ENCODE data around the gene GRM1.

Gene GRM1

DNA sequence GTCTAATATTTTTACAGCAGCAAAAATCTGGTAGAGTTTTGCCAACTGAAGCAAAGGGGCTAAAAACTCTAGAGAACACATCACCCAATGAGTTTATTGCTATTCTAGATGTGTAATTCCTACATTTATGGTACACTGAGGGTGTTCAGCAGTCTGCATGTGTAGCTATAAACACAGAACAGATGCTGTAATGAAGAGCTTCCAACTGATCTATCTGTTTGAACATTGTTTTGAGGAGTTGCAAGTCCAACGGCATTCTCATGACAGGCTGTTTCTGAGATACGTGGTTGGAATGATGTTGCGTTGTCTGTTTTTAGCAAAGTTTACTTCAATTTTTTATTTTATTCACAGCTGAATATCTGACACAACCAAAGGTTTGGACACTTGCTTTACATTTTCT is 373.6 kb downstream of the GRM1 start:
- no peak for DNase-seq

GRCh38 chr6:146408583-146408982 is 379.7 kb downstream of the GRM1 start:
- no peak for DNase-seq

DNA sequence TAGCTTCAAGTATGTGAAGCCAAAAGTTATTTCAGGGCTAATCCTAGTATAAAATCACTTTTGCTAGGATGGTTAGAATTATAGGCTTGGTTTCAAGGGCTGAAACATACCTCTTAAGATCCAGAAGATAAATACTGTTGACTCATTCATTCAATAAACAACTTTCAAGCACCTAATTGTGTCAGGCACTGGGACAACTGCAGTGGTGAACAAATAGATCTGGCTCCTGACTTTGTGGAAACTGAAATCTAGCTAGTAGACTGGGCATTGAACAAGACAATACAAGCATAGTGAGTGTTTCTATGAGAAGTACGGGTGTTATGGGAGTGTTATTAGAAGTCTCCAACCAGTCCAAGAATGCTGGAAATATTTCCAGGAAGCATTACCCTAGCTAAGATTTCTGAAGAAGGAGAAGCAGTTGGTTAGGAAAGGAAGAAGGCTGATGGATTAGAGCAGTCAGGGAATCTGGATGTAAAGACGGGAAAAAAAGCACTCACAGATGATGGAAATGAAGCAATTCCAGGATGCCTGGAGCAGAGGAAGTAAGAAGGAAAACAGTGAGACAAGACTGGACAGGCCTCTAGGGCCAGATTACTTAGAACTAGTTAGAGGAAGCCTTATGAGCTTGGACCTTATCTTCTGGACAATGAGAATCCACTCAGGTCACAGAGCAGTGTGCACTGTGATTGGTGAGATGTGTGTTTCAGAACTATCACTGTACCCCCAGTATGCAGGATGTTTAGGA is 382.2 kb downstream of the GRM1 start:
- no peak for DNase-seq

- DNase-seq = no peak
Observed at GRCh38 chr6:146419576-146419975, 390.7 kb downstream of the GRM1 start.

DNA sequence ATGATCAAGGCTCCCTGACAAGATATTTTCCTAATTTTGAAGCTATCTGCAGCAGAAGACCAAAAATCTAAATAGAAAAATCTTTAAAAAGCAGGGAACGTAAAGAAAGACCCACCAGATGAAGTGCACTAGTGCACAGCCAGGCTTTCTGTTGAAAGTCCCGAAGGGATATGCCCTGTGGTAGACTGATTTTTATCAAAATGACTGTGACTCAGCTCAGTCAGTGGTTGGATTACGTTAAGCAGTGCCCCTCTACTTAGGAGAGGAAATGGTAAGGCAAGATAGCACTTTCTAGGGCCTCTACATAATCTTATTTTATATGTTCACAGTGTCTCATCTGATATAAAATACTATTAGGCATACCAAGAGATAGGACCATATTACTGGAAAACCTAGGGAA is 391.4 kb downstream of the GRM1 start:
- no peak for DNase-seq

DNA sequence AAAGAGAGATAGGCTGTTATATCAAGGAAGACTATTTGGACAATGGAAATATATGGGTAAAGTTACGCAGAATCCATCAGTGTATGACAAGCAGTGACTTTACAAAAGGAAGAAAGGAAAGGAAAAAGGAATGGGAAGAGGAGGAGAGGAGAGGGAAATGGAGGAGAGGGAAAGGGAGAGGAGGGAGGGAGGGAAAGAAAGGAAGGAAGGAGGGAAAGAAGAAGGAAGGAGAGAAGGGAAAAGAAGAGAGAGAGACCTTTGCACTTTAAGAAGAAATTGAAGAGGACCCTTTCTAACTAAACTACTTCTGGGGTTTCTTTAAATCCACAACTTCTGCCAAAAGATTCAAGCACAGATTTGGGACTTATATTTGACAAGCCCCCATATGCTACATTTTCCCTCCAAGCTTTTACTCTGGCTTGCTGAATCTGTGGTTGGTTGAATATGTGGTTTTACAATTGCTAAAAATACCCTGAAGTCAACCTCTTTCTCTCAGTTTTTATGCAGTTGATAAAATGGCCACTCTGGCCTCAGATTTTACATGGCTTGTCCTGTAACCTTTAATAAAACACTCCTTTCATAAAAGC is 394.0 kb downstream of the GRM1 start:
- no peak for DNase-seq

DNA sequence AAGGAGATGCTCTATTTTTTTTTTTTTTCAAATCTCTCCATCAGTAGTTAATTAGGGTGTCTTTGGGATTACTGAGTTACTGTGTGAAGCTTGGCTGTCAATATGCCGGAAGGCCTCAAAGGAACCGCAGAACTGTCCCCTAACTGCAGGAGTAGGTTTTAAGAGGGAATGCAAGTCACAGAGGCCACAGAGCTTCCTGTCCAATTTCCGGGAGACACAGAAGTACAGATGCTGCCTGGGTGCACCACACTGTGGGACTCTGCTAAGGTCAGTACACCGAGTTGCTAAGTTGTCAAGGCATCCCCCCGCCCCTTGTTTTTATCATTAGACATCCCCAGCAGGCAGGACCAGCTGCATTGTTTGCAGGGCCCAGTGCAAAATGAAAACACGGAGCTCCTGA is 394.6 kb downstream of the GRM1 start:
- DNase-seq = no peak

DNA sequence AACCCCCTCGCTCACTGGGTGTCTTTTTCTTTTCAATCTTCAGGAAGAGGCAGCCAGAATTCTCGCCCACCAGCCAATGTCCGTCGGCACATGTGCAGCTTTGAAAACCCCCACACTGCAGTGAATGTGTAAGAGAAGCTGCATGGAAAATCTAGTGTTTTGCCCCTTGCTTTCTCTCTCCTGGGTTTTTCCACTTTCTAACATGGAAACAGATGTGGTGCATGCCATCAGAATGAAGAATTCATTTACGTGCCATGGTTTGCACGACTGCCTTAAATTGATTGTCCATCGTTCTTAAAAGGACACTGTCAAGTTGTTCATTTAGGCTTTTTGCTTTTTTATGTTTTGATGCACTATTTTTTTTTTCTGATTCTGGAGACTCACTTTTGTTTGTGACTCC is 397.7 kb downstream of the GRM1 start:
- DNase-seq = no peak

- DNase-seq = no peak
Observed at GRCh38 chr6:146429831-146430230, 401.0 kb downstream of the GRM1 start.

DNA sequence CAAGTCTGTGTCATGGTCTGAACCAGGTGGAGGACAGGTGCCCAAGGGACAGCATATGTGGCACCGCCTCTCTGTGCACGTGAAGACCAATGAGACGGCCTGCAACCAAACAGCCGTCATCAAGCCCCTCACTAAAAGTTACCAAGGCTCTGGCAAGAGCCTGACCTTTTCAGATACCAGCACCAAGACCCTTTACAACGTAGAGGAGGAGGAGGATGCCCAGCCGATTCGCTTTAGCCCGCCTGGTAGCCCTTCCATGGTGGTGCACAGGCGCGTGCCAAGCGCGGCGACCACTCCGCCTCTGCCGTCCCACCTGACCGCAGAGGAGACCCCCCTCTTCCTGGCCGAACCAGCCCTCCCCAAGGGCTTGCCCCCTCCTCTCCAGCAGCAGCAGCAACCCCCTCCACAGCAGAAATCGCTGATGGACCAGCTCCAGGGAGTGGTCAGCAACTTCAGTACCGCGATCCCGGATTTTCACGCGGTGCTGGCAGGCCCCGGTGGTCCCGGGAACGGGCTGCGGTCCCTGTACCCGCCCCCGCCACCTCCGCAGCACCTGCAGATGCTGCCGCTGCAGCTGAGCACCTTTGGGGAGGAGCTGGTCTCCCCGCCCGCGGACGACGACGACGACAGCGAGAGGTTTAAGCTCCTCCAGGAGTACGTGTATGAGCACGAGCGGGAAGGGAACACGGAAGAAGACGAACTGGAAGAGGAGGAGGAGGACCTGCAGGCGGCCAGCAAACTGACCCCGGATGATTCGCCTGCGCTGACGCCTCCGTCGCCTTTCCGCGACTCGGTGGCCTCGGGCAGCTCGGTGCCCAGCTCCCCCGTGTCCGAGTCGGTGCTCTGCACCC is 405.2 kb downstream of the GRM1 start:
- DNase-seq = no peak

DNA sequence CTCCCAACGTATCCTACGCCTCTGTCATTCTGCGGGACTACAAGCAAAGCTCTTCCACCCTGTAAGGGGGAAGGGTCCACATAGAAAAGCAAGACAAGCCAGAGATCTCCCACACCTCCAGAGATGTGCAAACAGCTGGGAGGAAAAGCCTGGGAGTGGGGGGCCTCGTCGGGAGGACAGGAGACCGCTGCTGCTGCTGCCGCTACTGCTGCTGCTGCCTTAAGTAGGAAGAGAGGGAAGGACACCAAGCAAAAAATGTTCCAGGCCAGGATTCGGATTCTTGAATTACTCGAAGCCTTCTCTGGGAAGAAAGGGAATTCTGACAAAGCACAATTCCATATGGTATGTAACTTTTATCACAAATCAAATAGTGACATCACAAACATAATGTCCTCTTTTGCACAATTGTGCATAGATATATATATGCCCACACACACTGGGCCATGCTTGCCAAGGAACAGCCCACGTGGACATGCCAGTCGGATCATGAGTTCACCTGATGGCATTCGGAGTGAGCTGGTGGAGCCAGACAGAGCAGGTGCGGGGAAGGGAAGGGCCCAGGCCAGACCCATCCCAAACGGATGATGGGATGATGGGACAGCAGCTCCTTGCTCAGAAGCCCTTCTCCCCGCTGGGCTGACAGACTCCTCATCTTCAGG is 406.0 kb downstream of the GRM1 start:
- no peak for DNase-seq

DNA sequence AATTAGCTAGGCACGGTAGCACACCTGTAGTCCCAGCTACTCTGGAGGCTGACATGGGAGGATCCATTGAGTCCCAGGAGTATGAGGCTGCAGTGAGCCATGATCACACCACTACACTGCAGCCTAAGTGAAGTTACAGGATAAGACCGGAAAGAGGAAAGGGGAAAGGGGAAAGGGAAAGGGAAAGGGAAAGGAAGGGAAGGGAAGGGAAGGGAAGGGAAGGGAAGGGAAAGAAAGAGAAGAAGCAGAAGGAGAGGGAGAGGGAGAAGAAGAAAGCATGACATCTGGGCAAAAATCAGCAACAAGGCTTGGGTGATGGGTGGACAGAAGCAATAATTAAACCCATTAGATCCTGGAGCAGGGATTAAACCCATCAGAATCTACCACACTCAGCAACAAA is 413.0 kb downstream of the GRM1 start:
- DNase-seq = no peak

DNA sequence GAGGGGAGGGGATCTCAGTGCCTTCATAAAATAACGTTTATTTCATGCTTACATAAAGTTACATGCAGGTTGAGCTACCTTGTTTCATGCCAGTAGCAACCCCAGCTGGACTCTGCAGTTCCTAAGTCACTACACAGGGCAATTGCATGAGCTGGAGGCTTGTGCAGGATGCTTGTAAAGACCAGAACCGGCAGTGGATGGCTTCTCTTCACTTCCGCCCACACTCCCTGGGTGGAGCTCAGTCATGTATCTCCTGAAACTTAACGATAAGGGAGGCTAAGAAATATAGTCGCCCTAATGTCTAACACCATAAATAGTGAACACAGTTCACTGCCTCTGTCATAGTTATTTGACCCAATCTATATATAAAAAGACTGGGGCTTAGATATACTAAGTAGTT is 415.3 kb downstream of the GRM1 start:
- no peak for DNase-seq

- no peak for DNase-seq
Observed at GRCh38 chr6:146445233-146445632, 416.4 kb downstream of the GRM1 start.

- no peak for DNase-seq
Observed at GRCh38 chr6:146456886-146457285, 428.0 kb downstream of the GRM1 start.

- DNase-seq = no peak
Observed at GRCh38 chr6:146460941-146461340, 432.1 kb downstream of the GRM1 start.

DNA sequence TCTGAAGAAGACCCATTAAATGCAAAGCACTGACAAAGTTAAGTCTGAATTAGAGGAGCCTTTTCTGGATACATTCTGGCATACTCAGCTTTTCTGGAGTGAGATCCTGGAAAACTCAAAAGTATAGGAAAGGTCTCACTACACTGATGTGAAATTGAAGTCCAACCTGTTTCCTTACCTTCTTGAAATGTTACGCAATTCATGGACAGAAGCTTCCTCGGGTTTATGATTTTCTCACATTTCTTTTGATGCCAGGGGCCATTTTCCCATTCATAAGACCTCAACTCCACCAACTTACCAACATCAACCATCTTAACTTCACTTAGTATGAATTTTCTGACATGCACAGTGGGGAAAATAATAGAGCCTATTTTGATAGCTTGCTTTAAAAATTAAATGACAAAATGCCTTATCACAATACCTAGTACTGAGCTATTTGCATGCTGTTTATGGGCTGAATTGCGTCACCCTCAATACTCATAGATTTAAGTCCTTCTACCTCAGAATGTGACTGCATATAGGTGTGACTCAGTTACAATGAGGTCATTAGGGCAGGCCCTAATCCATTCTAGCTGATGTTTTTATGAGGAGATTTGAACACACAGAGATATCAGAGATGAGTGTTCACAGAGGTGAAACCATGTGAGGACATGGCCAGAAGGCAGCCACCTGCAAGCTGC is 441.4 kb downstream of the GRM1 start:
- DNase-seq = no peak

GRCh38 chr6:146472918-146473317 is 444.1 kb downstream of the GRM1 start:
- no peak for DNase-seq

GRCh38 chr6:146481527-146481926 is 452.7 kb downstream of the GRM1 start:
- no peak for DNase-seq

DNA sequence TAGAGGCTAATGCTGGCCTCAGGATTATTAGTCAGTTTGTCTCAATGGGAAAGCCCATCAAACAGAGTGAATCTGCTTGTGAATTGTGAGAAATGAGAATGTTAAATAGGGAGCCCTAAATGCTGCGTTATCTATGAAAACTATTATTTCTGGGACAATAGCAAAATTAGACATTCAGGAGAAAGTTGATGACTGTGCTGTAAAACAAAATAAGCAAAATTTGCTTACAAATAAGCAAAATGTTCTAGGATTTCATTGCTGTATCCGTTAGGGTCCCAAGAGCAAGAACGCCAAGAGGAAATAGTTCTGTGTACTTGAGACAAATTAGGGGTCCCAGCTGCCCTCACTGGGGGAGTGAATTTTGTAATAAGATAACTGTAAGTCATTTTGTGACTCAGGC is 455.5 kb downstream of the GRM1 start:
- DNase-seq = no peak
